Measurements from ENCODE around the gene UIMC1.
"Not testable (repeated sequence)": the region's sequence is repeated elsewhere in the genome, so short reads cannot be mapped to it uniquely, and the experiment has no call there.

UIMC1 gene

DNA sequence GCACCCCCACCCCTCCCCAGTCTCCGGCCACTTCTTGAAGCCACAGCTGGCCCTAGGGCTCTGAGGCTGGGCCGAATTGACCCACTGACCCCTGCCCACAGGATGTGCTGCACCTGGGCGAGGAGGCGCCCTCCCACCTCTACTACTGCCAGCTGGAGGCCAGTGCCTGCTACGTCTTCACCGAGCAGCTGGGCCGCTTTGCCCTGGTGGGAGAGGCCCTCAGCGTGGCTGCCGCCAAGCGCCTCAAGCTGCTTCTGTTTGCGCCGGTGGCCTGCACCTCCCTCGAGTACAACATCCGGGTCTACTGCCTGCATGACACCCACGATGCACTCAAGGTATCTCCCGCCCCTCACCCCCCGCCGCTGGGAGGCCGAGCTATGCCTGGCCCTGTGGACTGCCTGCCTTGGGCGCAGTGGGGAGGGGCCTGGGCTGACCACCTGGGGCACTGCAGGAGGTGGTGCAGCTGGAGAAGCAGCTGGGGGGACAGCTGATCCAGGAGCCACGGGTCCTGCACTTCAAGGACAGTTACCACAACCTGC is 128.7 kb downstream of the UIMC1 start:
- no peak overlapping the region for H3K27ac Mint-ChIP-seq
- H3K4me3 Mint-ChIP-seq: no peak overlapping the region
- H3K9me3 Mint-ChIP-seq: peaks cover 15% of the 10 kb centered on the region
- H3K27me3 Mint-ChIP-seq: peaks cover 23% of the 10 kb centered on the region
- intact Hi-C loops (cut with micrococcal nuclease): no loop called here
- peaks cover 59% of the 10 kb centered on the region for H3K36me3 Mint-ChIP-seq (ENCODE audit: low read depth)
- peaks cover 40% of the 10 kb centered on the region for H3K4me1 Mint-ChIP-seq (ENCODE audit: low read depth)

DNA sequence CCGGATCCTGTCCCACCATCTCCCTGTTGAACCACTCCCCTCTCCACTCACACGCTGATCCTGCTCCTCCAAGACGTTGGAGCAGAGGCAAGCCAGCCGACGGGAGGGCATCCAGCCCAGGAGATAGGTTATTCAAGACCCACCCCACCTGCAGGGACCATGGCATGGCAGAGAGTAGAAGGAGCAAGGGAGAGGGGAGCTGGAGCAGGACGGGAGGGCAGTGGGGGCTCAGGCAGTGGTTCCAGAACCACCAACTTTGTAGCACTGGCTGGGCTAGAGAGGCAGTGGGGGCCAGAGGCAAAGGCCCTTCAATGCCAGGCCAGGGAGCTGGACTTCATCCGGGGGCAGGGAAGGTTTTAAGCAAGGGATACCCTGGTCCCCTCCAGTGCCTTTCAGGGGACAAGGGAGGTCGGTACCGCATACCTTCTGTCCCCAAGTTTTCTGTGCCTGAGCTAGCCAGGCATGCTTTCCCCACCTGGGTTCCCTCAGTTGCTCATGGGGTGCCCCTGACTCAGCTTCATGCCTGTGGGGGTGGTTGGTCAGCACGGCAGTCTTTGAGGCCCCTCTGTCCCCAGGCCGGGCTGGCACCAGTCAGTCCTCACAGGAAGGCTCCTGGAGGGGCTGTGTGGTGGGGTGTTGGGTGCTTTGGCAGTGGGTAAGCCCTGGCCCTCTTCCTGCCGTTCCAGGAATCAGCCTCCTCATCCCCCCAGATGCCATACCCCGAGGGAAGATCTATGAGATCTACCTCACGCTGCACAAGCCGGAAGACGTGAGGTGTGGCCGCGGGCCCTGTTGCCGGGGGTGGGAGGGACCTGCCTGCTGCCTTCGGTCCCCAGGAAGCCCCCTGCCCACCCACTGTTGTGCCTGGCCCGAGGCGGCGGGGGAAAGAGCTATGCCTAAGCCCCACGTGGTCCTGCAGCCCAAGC is 129.8 kb downstream of the UIMC1 start:
- Mint-ChIP-seq H3K4me1 (ENCODE audit: low read depth) (peaks cover 41% of the 10 kb centered on the region), H3K27ac (no peak overlapping the region), H3K4me3 (no peak overlapping the region), H3K27me3 (peaks cover 23% of the 10 kb centered on the region), H3K36me3 (ENCODE audit: low read depth) (peaks cover 55% of the 10 kb centered on the region), H3K9me3 (peaks cover 22% of the 10 kb centered on the region)
- intact Hi-C loops (cut with micrococcal nuclease): no loop called here

DNA sequence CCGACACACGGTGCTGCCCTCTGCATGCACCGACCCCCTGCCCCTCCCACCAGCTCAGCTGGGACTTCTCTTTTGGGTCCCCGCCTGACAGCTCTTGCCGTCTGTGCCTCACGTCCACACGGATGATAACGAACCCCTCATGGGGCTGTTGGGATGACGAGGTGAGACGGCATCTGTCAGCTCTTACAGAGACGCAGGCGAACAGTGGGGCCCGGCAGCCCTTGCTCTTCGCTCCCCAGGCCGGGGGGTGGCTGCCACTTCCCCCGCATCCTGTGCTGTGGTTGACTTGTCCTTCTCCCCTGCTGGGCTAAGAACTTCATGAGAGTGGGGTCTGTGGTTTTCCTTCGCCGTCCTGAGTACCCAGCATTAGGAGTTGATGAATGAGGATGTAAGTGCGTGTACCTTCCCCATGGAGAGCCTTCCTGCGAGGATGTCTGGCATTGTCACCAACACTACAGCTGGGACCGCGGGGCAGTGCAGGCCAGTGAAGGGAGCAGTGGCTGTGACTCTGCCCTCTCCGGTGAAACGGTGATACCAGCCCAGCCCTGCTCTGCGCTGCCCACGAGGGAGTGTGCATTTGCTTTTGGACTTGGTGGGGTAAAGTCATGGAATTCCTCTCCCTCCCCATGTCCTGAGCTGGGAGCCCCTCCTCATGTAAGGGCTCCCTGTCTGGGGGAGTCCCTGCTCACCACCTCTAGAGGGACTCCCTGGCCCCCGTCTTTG is 130.6 kb downstream of the UIMC1 start:
- intact Hi-C loops (cut with micrococcal nuclease): no loop called here
- peaks cover 22% of the 10 kb centered on the region for H3K9me3 Mint-ChIP-seq
- H3K4me3 Mint-ChIP-seq: no peak overlapping the region
- peaks cover 47% of the 10 kb centered on the region for H3K36me3 Mint-ChIP-seq (ENCODE audit: low read depth)
- peaks cover 41% of the 10 kb centered on the region for H3K4me1 Mint-ChIP-seq (ENCODE audit: low read depth)
- H3K27me3 Mint-ChIP-seq: peaks cover 23% of the 10 kb centered on the region
- no peak overlapping the region for H3K27ac Mint-ChIP-seq

DNA sequence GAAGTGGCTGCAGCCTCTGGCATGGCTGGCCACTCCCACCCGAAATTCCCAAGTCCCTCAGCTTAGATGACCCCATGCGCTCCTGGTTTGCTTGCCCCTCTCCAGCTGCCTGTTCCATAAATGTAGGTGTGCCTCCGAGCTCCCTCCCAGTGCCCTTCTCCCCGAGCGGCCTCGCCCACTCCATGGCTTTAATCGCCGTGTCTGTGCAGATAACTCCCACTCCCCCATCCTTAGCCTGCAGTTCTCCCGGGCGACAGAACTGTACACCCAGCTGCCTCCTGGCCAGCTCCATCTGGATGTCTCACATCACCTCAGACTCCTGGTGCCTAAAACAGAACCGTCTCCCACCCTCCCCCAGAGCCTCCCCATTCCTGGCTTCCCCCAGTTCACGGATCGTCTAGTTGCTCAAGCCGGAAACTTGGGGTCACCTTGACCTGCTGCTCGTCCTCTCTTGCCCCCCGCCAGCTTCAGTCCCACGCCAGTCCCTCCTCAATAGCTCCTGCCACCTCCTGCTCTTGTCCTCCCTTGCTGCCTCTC is 131.5 kb downstream of the UIMC1 start:
- peaks cover 43% of the 10 kb centered on the region for H3K36me3 Mint-ChIP-seq (ENCODE audit: low read depth)
- intact Hi-C loops (cut with micrococcal nuclease): no loop called here
- no peak overlapping the region for H3K4me3 Mint-ChIP-seq
- H3K27me3 Mint-ChIP-seq: peaks cover 25% of the 10 kb centered on the region
- no peak overlapping the region for H3K27ac Mint-ChIP-seq
- H3K4me1 Mint-ChIP-seq (ENCODE audit: low read depth): peaks cover 48% of the 10 kb centered on the region
- H3K9me3 Mint-ChIP-seq: peaks cover 29% of the 10 kb centered on the region

DNA sequence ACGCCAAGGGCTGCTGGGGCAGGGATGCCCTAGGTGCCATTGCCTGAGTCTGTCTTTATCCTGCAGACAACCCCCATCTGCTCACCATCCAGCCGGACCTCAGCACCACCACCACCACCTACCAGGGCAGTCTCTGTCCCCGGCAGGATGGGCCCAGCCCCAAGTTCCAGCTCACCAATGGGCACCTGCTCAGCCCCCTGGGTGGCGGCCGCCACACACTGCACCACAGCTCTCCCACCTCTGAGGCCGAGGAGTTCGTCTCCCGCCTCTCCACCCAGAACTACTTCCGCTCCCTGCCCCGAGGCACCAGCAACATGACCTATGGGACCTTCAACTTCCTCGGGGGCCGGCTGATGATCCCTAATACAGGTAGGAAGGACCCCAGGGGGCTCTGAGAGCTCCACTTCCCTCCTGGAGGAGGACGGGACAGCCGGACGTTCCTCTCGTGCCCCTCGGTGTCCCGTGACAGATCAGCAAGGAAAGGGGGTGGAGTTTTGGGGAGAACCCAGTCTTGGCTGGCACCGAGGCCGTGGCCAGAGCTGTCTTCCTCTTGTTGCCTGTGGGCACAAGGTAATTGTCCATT is 132.3 kb downstream of the UIMC1 start:
- Mint-ChIP-seq H3K9me3 (peaks cover 31% of the 10 kb centered on the region), H3K36me3 (ENCODE audit: low read depth) (peaks cover 37% of the 10 kb centered on the region), H3K27ac (no peak overlapping the region), H3K4me1 (ENCODE audit: low read depth) (peaks cover 50% of the 10 kb centered on the region), H3K4me3 (no peak overlapping the region), H3K27me3 (peaks cover 25% of the 10 kb centered on the region)
- intact Hi-C loops (cut with micrococcal nuclease): no loop called here

DNA sequence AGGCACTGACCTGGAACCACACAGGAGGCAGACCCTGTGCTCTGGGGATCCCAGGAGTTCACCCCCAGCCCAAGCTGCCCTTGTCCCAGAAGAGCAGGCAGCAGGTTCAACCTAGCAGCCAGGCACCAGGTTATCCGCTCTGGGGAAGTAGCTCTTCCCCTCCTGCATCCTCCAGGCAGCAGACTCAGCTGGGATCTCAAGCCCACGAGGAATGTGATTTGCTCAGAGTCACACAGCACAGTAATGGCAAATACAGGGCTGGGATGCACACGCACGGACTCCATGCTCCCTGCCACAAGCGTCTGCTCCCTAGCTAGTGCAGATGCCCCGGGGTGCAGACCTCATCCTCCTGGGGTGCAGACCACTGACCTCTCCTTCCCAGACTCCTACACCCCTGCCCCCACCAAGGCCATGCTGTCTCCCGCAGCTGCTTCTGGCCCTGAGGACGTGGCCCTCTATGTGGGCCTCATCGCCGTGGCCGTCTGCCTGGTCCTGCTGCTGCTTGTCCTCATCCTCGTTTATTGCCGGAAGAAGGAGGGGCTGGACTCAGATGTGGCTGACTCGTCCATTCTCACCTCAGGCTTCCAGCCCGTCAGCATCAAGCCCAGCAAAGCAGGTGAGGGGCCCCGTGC is 132.9 kb downstream of the UIMC1 start:
- intact Hi-C loops (cut with micrococcal nuclease): no loop called here
- Mint-ChIP-seq H3K9me3 (peaks cover 31% of the 10 kb centered on the region), H3K27me3 (peaks cover 30% of the 10 kb centered on the region), H3K27ac (peak overlapping the region; percentile 68), H3K4me3 (no peak overlapping the region), H3K4me1 (ENCODE audit: low read depth) (peaks cover 50% of the 10 kb centered on the region), H3K36me3 (ENCODE audit: low read depth) (peaks cover 32% of the 10 kb centered on the region)

DNA sequence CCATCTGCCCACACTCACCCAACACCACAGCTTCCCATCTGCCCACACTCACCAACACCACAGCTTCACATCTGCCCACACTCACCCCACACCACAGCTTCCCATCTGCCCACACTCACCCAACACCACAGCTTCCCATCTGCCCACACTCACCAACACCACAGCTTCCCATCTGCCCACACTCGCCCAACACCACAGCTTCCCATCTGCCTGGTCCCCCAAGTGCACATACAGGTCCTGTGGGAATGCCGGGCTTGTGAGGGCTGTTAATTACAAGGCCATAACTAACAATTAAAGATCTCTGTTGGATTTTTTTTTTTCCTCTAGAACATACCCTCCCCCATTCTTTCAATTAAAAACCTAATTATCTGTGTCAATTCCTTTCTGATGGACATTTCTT is 133.6 kb downstream of the UIMC1 start:
- peaks cover 50% of the 10 kb centered on the region for H3K4me1 Mint-ChIP-seq (ENCODE audit: low read depth)
- H3K4me3 Mint-ChIP-seq; intact Hi-C loops (cut with micrococcal nuclease): not testable (repeated sequence)
- peak overlapping the region; percentile 68 for H3K27ac Mint-ChIP-seq
- H3K36me3 Mint-ChIP-seq (ENCODE audit: low read depth): peaks cover 29% of the 10 kb centered on the region
- peaks cover 31% of the 10 kb centered on the region for H3K9me3 Mint-ChIP-seq
- peaks cover 37% of the 10 kb centered on the region for H3K27me3 Mint-ChIP-seq

DNA sequence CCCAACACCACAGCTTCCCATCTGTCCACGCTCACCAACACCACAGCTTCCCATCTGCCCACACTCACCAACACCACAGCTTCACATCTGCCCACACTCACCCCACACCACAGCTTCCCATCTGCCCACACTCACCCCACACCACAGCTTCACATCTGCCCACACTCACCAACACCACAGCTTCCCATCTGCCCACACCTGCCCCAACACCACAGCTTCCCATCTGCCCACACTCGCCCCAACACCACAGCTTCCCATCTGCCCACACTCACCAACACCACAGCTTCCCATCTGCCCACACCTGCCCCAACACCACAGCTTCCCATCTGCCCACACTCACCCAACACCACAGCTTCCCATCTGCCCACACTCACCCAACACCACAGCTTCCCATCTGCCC is 134.0 kb downstream of the UIMC1 start:
- H3K4me1 Mint-ChIP-seq (ENCODE audit: low read depth): peaks cover 50% of the 10 kb centered on the region
- intact Hi-C loops (cut with micrococcal nuclease); H3K4me3 Mint-ChIP-seq: not testable (repeated sequence)
- H3K36me3 Mint-ChIP-seq (ENCODE audit: low read depth): peaks cover 29% of the 10 kb centered on the region
- H3K27me3 Mint-ChIP-seq: peaks cover 39% of the 10 kb centered on the region
- peaks cover 31% of the 10 kb centered on the region for H3K9me3 Mint-ChIP-seq
- peak overlapping the region; percentile 68 for H3K27ac Mint-ChIP-seq

DNA sequence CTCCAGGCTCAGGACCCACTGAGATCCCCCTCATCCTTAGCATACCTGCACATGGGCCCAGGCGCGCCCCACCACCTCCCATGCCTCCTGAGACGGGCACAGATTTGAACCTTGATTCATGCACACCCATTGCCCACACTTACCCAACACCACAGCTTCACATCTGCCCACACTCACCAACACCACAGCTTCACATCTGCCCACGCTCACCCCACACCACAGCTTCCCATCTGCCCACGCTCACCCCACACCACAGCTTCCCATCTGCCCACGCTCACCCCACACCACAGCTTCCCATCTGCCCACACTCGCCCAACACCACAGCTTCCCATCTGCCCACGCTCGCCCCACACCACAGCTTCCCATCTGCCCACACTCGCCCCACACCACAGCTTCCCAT is 135.9 kb downstream of the UIMC1 start:
- H3K27ac Mint-ChIP-seq; intact Hi-C loops (cut with micrococcal nuclease); H3K4me3 Mint-ChIP-seq: not testable (repeated sequence)
- Mint-ChIP-seq H3K9me3 (peaks cover 31% of the 10 kb centered on the region), H3K36me3 (ENCODE audit: low read depth) (peaks cover 29% of the 10 kb centered on the region), H3K27me3 (peaks cover 45% of the 10 kb centered on the region), H3K4me1 (ENCODE audit: low read depth) (peaks cover 36% of the 10 kb centered on the region)

DNA sequence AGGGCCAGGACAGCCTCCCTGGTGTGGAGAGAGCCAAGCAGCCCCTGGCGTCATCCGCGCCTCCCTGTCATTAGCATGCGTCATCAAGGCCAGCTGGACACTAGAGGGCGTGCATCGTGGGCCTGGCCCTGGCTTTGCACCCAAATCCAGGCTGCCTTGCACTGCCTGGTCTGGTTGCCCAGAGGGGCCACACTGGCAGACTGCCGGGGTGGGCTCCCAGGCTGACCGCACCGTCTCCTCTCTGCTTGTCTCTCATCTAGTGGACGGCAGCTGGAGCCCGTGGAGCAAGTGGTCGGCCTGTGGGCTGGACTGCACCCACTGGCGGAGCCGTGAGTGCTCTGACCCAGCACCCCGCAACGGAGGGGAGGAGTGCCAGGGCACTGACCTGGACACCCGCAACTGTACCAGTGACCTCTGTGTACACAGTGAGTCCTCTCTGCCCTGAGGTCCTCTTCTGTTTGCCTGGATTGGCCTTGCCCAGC is 136.4 kb downstream of the UIMC1 start:
- Mint-ChIP-seq H3K27ac (no peak overlapping the region), H3K4me1 (ENCODE audit: low read depth) (peaks cover 31% of the 10 kb centered on the region), H3K27me3 (peaks cover 45% of the 10 kb centered on the region), H3K9me3 (peaks cover 31% of the 10 kb centered on the region), H3K4me3 (no peak overlapping the region), H3K36me3 (ENCODE audit: low read depth) (peaks cover 29% of the 10 kb centered on the region)
- intact Hi-C loops (cut with micrococcal nuclease): no loop called here

DNA sequence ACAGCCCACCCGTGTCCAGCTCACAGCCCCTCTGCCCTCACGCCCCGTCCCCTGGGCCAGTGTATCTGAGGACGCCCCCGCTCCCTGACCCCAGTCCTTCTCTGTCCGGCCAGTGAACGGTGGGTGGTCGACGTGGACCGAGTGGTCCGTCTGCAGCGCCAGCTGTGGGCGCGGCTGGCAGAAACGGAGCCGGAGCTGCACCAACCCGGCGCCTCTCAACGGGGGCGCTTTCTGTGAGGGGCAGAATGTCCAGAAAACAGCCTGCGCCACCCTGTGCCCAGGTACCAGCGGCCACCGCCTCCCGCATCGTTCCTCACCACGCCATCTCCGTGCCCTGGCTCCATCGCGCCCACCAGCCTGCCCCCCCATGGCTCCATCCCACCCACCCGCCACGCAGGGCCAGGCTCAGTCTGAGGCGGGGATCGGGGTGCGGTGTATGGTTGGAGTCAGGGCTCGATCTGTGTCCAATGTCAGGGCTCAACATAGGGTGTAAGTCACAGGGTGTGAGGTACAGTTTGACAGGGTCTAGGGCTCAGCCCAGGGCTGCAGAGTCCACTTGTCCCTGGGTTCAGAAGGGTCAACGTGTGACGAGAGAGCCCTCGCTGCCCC is 137.0 kb downstream of the UIMC1 start:
- H3K4me1 Mint-ChIP-seq (ENCODE audit: low read depth): peaks cover 27% of the 10 kb centered on the region
- intact Hi-C loops (cut with micrococcal nuclease): no loop called here
- H3K4me3 Mint-ChIP-seq: no peak overlapping the region
- H3K9me3 Mint-ChIP-seq: peaks cover 31% of the 10 kb centered on the region
- no peak overlapping the region for H3K27ac Mint-ChIP-seq
- peaks cover 46% of the 10 kb centered on the region for H3K27me3 Mint-ChIP-seq
- H3K36me3 Mint-ChIP-seq (ENCODE audit: low read depth): peaks cover 29% of the 10 kb centered on the region

DNA sequence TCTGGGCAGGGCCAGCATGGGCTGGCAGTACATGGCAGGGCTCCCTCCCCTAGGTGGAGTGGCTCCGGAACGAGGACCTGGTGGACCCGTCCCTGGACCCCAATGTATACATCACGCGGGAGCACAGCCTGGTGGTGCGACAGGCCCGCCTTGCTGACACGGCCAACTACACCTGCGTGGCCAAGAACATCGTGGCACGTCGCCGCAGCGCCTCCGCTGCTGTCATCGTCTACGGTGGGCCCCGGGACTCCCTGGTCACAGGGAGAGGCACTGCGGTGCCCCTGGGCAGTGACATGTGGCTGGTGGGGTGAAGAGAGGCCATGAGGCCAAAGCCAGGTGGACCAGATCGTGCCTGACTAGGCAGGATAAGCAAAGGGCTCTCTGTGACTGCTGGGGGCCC is 137.8 kb downstream of the UIMC1 start:
- Mint-ChIP-seq H3K4me1 (ENCODE audit: low read depth) (peaks cover 19% of the 10 kb centered on the region), H3K27ac (no peak overlapping the region), H3K27me3 (peaks cover 55% of the 10 kb centered on the region), H3K9me3 (peaks cover 25% of the 10 kb centered on the region), H3K4me3 (no peak overlapping the region), H3K36me3 (ENCODE audit: low read depth) (peaks cover 21% of the 10 kb centered on the region)
- intact Hi-C loops (cut with micrococcal nuclease): no loop called here

DNA sequence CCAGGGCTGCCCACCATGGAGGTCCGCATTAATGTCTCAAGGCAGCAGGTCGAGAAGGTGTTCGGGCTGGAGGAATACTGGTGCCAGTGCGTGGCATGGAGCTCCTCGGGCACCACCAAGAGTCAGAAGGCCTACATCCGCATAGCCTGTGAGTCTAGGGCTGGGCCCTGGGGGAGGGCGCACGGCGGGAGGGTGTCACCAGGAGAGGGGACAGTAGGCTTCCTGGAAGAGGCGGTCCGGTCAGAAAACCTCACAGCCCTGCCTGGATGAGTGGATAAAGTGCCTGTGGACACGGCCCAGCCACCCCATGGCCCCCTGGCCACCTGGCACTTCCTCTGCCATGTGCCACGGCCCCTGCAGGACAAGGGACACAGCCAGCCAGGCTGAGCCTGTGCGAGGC is 138.5 kb downstream of the UIMC1 start:
- H3K4me1 Mint-ChIP-seq (ENCODE audit: low read depth): peaks cover 13% of the 10 kb centered on the region
- no peak overlapping the region for H3K27ac Mint-ChIP-seq
- H3K27me3 Mint-ChIP-seq: peaks cover 59% of the 10 kb centered on the region
- intact Hi-C loops (cut with micrococcal nuclease): no loop called here
- H3K4me3 Mint-ChIP-seq: no peak overlapping the region
- peaks cover 15% of the 10 kb centered on the region for H3K36me3 Mint-ChIP-seq (ENCODE audit: low read depth)
- peaks cover 19% of the 10 kb centered on the region for H3K9me3 Mint-ChIP-seq
